GM19025 (cell line): ENCODE results near the gene GPR18.

ENCODE experiments used
- ATAC-seq: cut with Tn5 transposase; IDR thresholded peaks from one replicate; pipeline ENCODE4 v1.9.1; 2021; ENCODE audit warnings: mild to moderate bottlenecking, low read depth, moderate library complexity; ENCODE audit not compliant: unreplicated experiment

GPR18 gene

DNA sequence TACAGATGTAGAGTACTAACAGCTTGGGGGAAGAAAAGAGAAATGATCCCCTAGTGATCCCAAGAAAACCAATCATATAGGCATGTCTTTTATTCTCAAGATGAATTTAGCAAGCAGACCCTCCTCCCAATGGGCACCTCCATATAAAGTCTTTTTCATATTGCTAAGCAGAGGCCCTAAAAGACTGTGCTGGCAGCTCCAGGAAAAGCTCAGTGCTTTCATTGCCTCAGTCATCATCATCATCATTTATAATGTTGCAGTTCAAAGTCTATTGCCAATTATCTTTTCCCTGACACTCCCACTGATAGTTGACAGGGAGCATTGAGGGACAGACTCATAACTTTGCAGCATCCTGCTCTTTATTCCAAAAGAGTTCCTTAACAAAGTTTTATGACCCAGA is 36.0 kb upstream of the GPR18 start:
- no peak for ATAC-seq

GRCh38 chr13:99293178-99293577 is 35.0 kb upstream of the GPR18 start:
- ATAC-seq: no peak

DNA sequence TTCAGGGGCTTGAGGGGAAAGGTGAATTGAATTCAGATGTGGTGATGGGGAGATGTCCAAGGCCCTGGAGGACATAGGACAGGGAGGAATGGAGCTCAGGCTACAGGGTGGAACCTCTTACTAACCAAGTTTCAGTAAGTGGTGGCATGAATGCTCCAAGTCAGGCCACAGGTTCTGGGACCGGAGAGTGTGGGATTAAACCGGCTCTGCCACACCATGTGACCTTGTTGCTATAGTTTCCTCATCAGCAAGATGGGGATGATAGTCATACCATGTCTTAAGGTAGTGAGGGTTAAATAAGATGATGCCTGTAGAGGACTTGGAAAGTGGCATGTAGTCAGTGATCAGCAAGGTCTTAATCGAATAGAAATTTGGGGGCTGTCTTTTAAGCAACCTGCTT is 32.7 kb upstream of the GPR18 start:
- ATAC-seq: no peak

DNA sequence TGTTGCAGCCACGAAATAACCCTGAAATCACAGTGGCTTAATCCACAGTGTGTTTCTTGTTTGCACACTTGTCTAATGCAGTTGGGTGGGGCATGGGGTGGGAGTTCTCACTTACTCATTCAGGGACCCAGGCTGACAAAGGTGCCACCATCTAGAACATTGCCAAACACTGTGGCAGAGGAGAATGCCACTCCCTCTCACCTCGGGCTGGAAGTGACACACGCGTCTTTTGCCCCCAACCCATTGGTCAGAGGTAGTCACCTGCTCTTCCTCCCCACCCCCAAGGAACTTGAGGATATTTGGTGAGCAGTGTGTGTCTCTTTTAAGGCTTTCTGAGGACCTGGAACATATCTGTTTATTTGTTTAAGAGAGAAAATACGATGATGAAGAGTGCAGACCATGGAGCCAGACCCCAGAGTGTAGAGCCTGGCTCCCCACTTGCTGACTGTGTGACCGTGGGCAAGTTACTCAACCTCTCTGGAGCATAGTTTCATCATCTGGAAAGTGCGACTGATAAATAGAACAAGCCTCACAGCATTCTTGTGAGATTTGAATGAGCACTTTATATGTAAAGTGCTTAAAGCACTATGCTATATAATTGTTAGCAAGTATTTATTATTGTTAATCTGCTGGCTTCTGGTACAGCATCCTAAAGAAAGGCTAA is 31.6 kb upstream of the GPR18 start:
- no peak for ATAC-seq

DNA sequence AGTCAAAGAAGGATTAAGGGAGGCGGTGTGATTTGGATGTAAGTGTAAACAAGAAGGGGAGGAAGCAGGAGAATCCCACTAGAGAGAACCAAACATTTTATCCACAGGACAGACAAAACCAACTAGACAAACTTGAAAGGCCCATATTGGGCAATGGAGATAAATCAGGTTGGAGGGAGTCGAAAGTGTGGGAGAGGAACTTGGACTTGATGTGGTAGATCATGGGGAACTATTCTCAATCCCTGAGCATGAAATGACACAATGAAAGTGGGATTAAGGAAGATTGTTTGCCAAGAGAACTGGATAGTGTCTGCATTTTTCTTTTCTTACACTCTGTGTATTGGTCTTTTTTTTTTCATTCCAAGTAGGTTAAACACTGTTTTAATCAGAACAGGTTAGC is 31.1 kb upstream of the GPR18 start:
- ATAC-seq: no peak

GRCh38 chr13:99288089-99288488 is 29.9 kb upstream of the GPR18 start:
- ATAC-seq: peak; percentile 75

DNA sequence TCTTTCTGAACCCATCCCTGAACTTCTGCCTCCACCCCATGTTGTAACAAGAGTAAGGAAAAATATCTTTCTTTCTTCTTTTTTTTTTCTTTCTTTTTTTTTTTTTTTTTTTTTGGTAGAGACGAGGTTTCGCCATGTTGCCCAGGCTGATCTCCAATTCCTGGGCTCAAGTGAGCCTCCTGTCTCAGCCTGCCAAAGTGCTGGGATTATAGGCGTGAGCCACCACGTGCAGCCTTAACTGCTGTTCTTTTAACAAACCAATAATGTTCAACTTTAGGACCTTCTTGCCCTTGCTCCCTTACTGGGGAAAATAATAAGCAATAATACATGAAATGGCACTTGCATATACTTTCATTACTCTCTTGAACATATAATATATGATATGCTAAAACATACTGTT is 29.4 kb upstream of the GPR18 start:
- no peak for ATAC-seq

DNA sequence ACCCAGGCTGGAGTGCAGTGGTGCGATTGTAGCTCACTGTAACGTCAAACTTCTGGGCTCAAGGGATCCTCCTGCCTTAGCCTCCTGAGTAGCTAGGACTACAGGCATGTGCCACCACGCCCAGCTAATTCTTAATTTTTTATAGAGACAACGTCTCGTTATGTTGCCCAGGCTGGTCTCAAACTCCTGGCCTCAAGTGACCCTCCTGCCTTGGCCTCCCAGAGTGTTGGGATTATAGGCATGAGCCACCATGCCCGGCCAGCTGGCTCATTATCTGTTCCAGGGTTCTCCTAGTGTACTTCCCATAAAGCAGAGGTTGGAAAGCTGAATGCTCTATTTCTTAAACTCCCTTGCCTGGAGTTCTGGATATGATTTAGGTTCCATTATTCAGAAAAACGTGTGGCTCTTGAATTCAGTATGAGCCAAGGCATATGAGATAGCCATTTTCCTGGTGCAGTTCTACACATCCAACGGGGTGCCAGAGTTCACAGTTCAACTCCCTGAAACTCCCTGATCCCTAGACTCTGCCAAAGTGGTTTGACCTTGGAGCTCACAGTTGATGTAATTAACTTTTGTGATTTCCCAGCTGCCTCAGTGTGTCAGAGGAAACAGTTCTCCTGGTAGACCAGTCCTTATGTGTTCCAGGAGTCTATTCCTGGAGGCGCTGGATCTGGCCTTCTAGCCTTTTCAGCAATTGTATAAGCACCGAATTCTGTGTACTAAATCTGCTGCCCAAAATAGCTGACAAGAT is 27.4 kb upstream of the GPR18 start:
- ATAC-seq: no peak

DNA sequence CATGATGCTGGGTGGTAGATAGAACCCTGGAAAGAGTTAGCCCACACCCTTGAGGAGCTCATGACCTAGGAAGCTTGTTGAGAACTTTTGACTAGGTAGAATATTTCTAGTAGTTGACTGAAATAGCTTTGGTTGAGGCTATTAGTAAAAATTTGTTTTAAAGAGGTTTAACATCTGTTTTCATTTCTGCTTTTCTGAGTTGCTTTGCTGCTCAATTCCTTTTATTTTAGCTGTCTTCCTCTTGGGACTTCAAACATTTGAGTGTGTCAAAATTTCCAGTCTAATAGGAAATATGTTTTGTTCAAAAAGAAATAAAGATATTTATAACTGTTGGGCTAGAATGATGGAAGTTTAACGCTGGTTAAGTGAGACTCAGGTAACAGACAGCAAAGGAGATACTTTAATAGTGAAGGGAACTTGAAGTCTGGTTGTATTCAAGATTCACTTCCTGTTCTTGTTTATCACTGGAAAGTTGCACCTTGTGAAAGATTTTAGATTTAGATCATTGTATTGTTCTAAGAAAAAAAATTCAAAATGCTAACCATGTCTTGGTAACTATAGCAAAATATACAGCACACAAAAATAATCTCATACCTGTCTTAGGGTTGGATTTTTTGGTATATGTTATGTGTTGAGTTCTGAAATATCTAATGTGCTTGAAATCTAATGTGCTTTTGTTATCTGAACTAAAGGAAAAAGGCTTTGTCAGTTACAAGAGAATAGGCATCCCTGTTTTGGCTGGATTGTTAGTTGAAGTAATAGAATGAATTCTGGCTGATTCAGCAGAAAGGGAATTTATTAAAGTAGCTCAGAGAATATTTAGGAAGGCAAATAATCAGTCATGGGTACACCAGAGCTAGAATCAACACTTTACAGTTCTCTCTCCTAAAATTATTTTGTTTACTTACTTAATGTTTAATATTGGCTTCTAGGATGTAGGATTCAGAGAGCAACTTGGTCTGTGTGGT is 24.4 kb upstream of the GPR18 start:
- peak; percentile 49 for ATAC-seq

DNA sequence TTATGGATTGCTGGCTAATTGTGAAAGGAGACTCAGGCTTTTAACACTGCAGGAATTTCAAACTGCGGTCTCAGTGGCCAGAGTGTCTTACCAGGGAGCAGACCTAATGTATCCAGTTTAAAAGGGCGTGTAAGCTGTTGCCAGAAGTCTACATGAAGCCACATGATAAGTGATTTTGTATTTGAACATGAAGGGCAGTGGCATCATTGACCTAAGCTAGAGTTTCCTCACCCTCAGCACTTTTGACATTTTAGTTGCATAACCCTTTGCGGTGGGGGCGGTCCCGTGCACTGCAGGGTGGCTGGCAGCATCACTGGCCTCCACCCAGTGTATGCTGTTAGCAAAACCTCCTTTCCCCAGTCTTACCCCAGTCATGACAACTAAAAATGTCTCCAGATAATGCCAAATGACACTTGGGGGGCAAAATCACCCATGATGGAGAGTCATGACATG is 23.7 kb upstream of the GPR18 start:
- ATAC-seq: peak; percentile 72

DNA sequence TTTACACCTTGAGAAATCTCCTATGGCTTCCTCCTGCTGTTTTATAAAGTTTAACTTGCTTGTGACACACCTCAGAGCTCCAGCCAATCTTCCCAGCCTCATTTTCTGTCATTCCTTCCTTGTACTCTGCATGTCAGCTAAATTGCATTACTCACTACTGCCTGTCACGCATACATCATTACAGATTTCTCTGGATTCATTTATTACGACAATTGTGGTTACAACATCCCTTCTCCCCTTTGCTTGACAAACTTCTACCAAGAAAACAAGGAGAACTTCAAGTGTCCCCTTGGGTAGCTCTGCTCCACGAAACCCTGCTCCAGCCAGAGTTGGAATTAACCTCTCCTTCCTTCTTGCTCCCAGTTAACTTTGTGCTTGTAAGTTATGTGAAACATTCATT is 22.0 kb upstream of the GPR18 start:
- ATAC-seq: no peak

GRCh38 chr13:99279637-99280036 is 21.5 kb upstream of the GPR18 start:
- no peak for ATAC-seq

- no peak for ATAC-seq
These were observed 20.7 kb upstream of the GPR18 start for GRCh38 chr13:99278843-99279242.

DNA sequence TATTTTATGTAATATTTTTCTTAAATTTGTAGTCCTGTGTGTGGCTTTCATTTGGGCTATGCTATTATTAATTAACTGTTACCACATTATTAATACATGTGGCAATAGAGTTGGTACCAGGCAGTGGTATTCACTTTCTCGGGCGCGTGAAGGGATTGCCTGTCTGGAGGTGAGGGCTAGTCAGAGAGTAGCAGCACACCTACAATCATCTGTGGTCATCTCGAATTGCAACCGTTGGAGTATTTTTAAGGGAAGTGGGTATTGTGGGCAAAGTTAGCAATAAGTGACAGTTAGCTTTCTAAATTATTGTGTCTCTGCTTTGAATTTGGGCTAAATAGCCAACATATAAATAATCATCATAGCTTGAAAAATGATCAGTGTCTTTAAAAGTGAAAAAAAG is 20.0 kb upstream of the GPR18 start:
- ATAC-seq: no peak

DNA sequence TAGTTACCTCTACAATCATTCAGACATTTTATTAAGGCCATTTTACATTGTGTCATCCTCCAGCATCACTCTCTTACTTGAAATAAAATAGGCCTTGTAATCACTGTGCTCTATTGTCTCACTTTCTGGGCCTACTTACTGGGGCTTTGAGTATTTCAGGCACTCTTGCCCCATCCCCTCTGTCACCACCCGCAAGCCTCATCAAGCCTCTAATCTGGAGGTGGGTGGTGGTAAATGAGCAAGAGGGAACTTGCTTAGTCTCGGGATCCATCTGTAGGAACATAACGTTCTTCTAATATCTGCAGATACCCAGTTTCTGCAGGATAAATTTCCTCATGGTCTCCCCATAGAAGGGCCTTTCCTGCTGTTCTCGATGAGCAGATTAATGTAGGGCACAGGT is 19.4 kb upstream of the GPR18 start:
- ATAC-seq: no peak

GRCh38 chr13:99276706-99277105 is 18.5 kb upstream of the GPR18 start:
- ATAC-seq: no peak

DNA sequence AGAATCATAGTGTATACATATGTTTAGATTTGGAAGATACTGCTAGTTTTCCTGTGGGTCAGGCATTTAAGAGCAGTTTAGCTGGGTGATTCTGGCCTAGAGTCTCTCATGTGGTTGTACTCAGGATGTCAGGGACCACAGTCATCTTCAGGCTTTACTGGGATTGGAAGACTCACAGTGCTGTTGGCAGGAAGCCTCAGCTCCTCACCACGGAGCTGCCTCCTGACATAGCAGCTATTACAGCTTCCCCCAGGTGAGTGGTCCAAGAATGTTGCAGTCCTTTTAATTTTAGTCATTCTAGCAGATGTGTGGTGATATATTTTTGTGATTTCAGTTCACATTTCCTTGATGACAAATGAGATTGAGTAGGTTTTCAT is 16.9 kb upstream of the GPR18 start:
- no peak for ATAC-seq

DNA sequence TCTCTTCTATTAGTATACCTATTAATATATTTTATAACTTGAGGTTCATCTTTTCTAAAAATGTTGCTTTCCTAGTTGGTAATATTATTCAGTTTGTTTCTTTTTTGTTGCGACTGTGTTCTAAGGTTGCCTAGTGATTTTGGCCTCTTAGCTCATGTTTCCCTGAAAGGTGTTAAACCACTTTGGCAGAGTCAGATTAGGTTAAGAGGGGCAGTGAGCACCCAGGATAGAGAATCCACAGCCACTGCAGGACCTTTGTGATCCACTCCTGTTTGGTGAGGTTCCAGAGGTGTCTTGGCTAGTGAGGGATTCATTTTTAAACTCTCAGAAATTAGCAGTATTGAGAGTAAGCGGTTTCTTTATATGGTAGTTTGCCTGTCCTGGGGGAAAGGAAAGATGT is 14.9 kb upstream of the GPR18 start:
- no peak for ATAC-seq

GRCh38 chr13:99272481-99272880 is 14.3 kb upstream of the GPR18 start:
- no peak for ATAC-seq

- no peak for ATAC-seq
These were observed 13.1 kb upstream of the GPR18 start for GRCh38 chr13:99271249-99271648.

GRCh38 chr13:99270518-99270917 is 12.3 kb upstream of the GPR18 start:
- no peak for ATAC-seq
